ENCODE data around the gene SLC38A2.

DNA sequence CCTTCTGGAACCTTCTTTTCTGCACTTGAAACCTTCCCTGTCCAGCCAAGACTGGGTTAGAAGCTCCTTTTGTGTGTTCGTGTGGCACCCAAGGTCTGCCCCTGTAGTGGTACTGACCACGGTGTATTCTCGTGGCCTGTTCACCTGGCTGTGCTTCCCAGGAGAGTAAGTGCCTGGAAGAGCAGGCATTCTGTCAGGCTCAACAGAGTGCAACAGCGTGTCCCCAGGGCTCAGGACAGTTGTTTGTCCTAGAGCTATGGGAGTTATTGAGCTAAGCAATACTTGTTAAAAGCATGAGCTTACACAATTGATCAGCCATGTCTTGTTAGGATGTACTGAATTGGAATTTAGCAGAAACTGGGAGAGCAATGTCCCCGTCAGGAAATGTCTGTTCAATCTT lies 12.9 kb upstream of the SLC38A2 start:
- TF ChIP-seq POLR2A (IDR thresholded peaks at IDR 0.05) = no peak
- TF ChIP-seq, protein P1, sequence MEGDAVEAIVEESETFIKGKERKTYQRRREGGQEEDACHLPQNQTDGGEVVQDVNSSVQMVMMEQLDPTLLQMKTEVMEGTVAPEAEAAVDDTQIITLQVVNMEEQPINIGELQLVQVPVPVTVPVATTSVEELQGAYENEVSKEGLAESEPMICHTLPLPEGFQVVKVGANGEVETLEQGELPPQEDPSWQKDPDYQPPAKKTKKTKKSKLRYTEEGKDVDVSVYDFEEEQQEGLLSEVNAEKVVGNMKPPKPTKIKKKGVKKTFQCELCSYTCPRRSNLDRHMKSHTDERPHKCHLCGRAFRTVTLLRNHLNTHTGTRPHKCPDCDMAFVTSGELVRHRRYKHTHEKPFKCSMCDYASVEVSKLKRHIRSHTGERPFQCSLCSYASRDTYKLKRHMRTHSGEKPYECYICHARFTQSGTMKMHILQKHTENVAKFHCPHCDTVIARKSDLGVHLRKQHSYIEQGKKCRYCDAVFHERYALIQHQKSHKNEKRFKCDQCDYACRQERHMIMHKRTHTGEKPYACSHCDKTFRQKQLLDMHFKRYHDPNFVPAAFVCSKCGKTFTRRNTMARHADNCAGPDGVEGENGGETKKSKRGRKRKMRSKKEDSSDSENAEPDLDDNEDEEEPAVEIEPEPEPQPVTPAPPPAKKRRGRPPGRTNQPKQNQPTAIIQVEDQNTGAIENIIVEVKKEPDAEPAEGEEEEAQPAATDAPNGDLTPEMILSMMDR (IDR thresholded peaks at IDR 0.05) = no peak

All from lower leg skin (tissue), 3 donors.